Measurements from ENCODE around the gene SRGAP2C. TPM values are rescaled to one million over a fixed set of nuclear protein-coding genes. Genes with fewer than 3 reads are reported as not detected.
"Not testable (repeated sequence)": the region's sequence is repeated elsewhere in the genome, so short reads cannot be mapped to it uniquely, and the experiment has no call there.

Gene SRGAP2C
- total RNA-seq, 1 donor from 2014 or later: 34.2 TPM

- not testable (repeated sequence) for H3K9me3 Mint-ChIP-seq (ENCODE audit: low read depth); H3K4me3 Mint-ChIP-seq (ENCODE audit: unreplicated experiment); DNase-seq (ENCODE audit: low spot score); H3K4me1 Mint-ChIP-seq (ENCODE audit: low read depth); H3K27ac Mint-ChIP-seq (ENCODE audit: unreplicated experiment); H3K36me3 Mint-ChIP-seq (ENCODE audit: low read depth); H3K27me3 Mint-ChIP-seq (ENCODE audit: low read depth)
Measured at GRCh38 chr1:121307759-121308158, 123.0 kb downstream of the SRGAP2C start.

GRCh38 chr1:121315509-121315908 is 130.7 kb downstream of the SRGAP2C start:
- not testable (repeated sequence) for H3K27me3 Mint-ChIP-seq (ENCODE audit: low read depth); DNase-seq (ENCODE audit: low spot score); H3K9me3 Mint-ChIP-seq (ENCODE audit: low read depth); H3K27ac Mint-ChIP-seq (ENCODE audit: unreplicated experiment); H3K4me1 Mint-ChIP-seq (ENCODE audit: low read depth); H3K4me3 Mint-ChIP-seq (ENCODE audit: unreplicated experiment); H3K36me3 Mint-ChIP-seq (ENCODE audit: low read depth)

- H3K27me3 Mint-ChIP-seq (ENCODE audit: low read depth); H3K4me3 Mint-ChIP-seq (ENCODE audit: unreplicated experiment); H3K27ac Mint-ChIP-seq (ENCODE audit: unreplicated experiment); DNase-seq (ENCODE audit: low spot score); H3K4me1 Mint-ChIP-seq (ENCODE audit: low read depth); H3K9me3 Mint-ChIP-seq (ENCODE audit: low read depth); H3K36me3 Mint-ChIP-seq (ENCODE audit: low read depth): not testable (repeated sequence)
Measured at GRCh38 chr1:121316081-121316480, 131.3 kb downstream of the SRGAP2C start.

- not testable (repeated sequence) for H3K27me3 Mint-ChIP-seq (ENCODE audit: low read depth); DNase-seq (ENCODE audit: low spot score); H3K9me3 Mint-ChIP-seq (ENCODE audit: low read depth); H3K4me1 Mint-ChIP-seq (ENCODE audit: low read depth); H3K27ac Mint-ChIP-seq (ENCODE audit: unreplicated experiment); H3K4me3 Mint-ChIP-seq (ENCODE audit: unreplicated experiment); H3K36me3 Mint-ChIP-seq (ENCODE audit: low read depth)
Measured at GRCh38 chr1:121317491-121318468, 133.0 kb downstream of the SRGAP2C start.

GRCh38 chr1:121318687-121319086 is 133.9 kb downstream of the SRGAP2C start:
- not testable (repeated sequence) for H3K27me3 Mint-ChIP-seq (ENCODE audit: low read depth); H3K4me1 Mint-ChIP-seq (ENCODE audit: low read depth); H3K36me3 Mint-ChIP-seq (ENCODE audit: low read depth); H3K4me3 Mint-ChIP-seq (ENCODE audit: unreplicated experiment); H3K27ac Mint-ChIP-seq (ENCODE audit: unreplicated experiment); H3K9me3 Mint-ChIP-seq (ENCODE audit: low read depth); DNase-seq (ENCODE audit: low spot score)

- H3K27ac Mint-ChIP-seq (ENCODE audit: unreplicated experiment): not testable (repeated sequence)
Measured at GRCh38 chr1:121321660-121322059, 136.9 kb downstream of the SRGAP2C start.

GRCh38 chr1:121324726-121325125 is 140.0 kb downstream of the SRGAP2C start:
- not testable (repeated sequence) for H3K27ac Mint-ChIP-seq (ENCODE audit: unreplicated experiment); H3K4me1 Mint-ChIP-seq (ENCODE audit: low read depth); H3K27me3 Mint-ChIP-seq (ENCODE audit: low read depth); H3K4me3 Mint-ChIP-seq (ENCODE audit: unreplicated experiment); DNase-seq (ENCODE audit: low spot score); H3K9me3 Mint-ChIP-seq (ENCODE audit: low read depth); H3K36me3 Mint-ChIP-seq (ENCODE audit: low read depth)

More at GRCh38 chr1:121321660-121322059, 136.9 kb downstream of the SRGAP2C start:
- H3K9me3 Mint-ChIP-seq (ENCODE audit: low read depth); DNase-seq (ENCODE audit: low spot score); H3K27me3 Mint-ChIP-seq (ENCODE audit: low read depth); H3K4me1 Mint-ChIP-seq (ENCODE audit: low read depth); H3K4me3 Mint-ChIP-seq (ENCODE audit: unreplicated experiment); H3K36me3 Mint-ChIP-seq (ENCODE audit: low read depth): not testable (repeated sequence)

- H3K4me3 Mint-ChIP-seq (ENCODE audit: unreplicated experiment); H3K27me3 Mint-ChIP-seq (ENCODE audit: low read depth); H3K4me1 Mint-ChIP-seq (ENCODE audit: low read depth); H3K9me3 Mint-ChIP-seq (ENCODE audit: low read depth); DNase-seq (ENCODE audit: low spot score); H3K36me3 Mint-ChIP-seq (ENCODE audit: low read depth); H3K27ac Mint-ChIP-seq (ENCODE audit: unreplicated experiment): not testable (repeated sequence)
Measured at GRCh38 chr1:121332141-121332540, 147.4 kb downstream of the SRGAP2C start.

GRCh38 chr1:121332599-121333562 is 148.1 kb downstream of the SRGAP2C start:
- H3K36me3 Mint-ChIP-seq (ENCODE audit: low read depth); H3K4me1 Mint-ChIP-seq (ENCODE audit: low read depth); H3K27me3 Mint-ChIP-seq (ENCODE audit: low read depth); H3K9me3 Mint-ChIP-seq (ENCODE audit: low read depth); DNase-seq (ENCODE audit: low spot score); H3K4me3 Mint-ChIP-seq (ENCODE audit: unreplicated experiment); H3K27ac Mint-ChIP-seq (ENCODE audit: unreplicated experiment): not testable (repeated sequence)

GRCh38 chr1:121337958-121338357 is 153.2 kb downstream of the SRGAP2C start:
- H3K36me3 Mint-ChIP-seq (ENCODE audit: low read depth); H3K27me3 Mint-ChIP-seq (ENCODE audit: low read depth); H3K27ac Mint-ChIP-seq (ENCODE audit: unreplicated experiment); DNase-seq (ENCODE audit: low spot score); H3K4me3 Mint-ChIP-seq (ENCODE audit: unreplicated experiment); H3K9me3 Mint-ChIP-seq (ENCODE audit: low read depth); H3K4me1 Mint-ChIP-seq (ENCODE audit: low read depth): not testable (repeated sequence)

GRCh38 chr1:121339611-121340010 is 154.8 kb downstream of the SRGAP2C start:
- H3K4me1 Mint-ChIP-seq (ENCODE audit: low read depth); H3K27me3 Mint-ChIP-seq (ENCODE audit: low read depth); H3K27ac Mint-ChIP-seq (ENCODE audit: unreplicated experiment); DNase-seq (ENCODE audit: low spot score); H3K36me3 Mint-ChIP-seq (ENCODE audit: low read depth); H3K4me3 Mint-ChIP-seq (ENCODE audit: unreplicated experiment); H3K9me3 Mint-ChIP-seq (ENCODE audit: low read depth): not testable (repeated sequence)

- not testable (repeated sequence) for H3K4me3 Mint-ChIP-seq (ENCODE audit: unreplicated experiment); DNase-seq (ENCODE audit: low spot score); H3K9me3 Mint-ChIP-seq (ENCODE audit: low read depth); H3K27ac Mint-ChIP-seq (ENCODE audit: unreplicated experiment); H3K36me3 Mint-ChIP-seq (ENCODE audit: low read depth); H3K4me1 Mint-ChIP-seq (ENCODE audit: low read depth); H3K27me3 Mint-ChIP-seq (ENCODE audit: low read depth)
Measured at GRCh38 chr1:121343311-121343906, 158.6 kb downstream of the SRGAP2C start.

Data from chondrocyte (in vitro differentiated cells).